OCI-LY1 (cell line): ENCODE measurements around the gene PCIF1.

Experiments
- CTCF ChIP-seq: fragments of 200-600 bp; sonication (generic), shearing (Covaris generic); IDR thresholded peaks from 2 replicates; pipeline ENCODE4 v1.5.1; 2017; ENCODE audit warnings: mild to moderate bottlenecking, antibody characterized with exemption, low read length, moderate library complexity, mixed read lengths
- EZH2 ChIP-seq: fragments of 200-600 bp; sonication (generic), shearing (Covaris generic); IDR thresholded peaks from 2 replicates; pipeline ENCODE4 v1.8.0; 2017; ENCODE audit warnings: borderline replicate concordance, mixed run types, mild to moderate bottlenecking, antibody characterized with exemption, low read length, moderate library complexity, mixed read lengths

GRCh38 chr20:45969712-45970634 is 35.5 kb downstream of the PCIF1 start:
- TF ChIP-seq CTCF (peak; percentile 70), EZH2 (no peak)
